ENCODE results near the gene APOB. TPM values are rescaled to one million over a fixed set of nuclear protein-coding genes. Genes with fewer than 3 reads are reported as not detected.

The APOB gene
- total RNA-seq, 4 donors from 2014 or later = 1.5 to 38.6 (median 14.7) TPM

DNA sequence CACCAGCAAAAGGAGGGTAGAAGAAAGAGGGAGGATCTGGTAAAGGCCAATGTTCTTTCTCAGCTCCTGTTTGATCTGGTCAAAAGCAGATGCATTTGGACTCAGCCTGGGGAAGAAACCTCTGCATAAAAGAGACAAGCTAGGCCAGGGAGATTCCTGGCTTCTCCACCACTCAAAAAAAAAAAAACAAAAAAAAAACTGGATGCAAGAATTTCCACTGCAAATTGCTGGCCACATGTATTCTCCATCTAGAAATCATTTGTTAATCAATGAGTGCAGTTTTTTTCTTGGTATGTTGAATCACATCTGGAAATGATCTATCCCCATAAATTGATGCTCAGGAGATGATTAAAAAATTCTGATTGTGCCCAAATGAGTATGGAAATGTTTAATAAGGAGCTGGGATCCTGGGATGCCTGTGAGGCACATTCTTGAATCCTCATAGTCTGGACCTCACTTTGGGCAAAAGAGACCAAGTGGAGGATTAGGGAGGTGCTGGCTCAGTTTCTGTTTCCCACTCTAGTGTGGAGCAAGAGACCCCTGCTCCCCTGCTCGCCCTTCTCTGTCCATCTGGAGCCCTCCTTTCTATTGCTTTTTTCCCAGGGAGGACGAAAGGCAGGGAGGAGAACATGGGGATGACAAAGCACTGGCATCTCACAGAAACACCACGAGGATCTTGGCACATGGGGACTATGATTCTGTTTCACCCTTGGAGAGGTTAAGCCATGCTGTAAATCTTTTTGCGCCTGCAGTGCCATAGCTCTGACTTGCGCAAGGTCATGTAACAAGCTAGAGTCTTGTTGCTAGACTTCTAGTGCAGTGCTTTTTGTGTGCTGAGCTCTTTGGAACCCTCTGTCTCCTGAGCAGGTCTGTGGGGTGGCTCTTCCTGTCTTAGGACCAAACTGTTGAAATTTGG lies 57.6 kb downstream of the APOB start:
- TF ChIP-seq CTCF (IDR thresholded peaks at IDR 0.05; ENCODE audit: low read depth) = no peak

DNA sequence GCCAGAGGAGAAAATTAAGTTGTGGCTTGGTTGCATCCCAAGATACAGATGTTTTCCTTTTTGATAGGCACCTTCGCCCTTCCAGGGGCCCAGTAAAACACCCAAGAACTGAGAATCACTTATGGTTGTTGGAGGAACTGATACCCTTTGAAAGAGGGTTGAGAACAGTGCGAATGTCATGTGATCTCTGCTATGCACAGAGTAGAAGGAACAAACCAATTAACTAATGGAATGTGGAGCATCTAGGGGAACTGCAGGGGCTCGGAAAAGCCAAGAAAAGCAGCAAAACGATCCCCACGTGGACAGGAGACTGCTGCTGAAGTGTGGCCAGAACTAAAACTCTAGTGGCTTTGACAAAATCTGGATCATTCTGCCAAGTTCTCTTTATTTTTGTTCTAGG lies 58.8 kb downstream of the APOB start:
- TF ChIP-seq CTCF (IDR thresholded peaks at IDR 0.05; ENCODE audit: low read depth) = no peak

DNA sequence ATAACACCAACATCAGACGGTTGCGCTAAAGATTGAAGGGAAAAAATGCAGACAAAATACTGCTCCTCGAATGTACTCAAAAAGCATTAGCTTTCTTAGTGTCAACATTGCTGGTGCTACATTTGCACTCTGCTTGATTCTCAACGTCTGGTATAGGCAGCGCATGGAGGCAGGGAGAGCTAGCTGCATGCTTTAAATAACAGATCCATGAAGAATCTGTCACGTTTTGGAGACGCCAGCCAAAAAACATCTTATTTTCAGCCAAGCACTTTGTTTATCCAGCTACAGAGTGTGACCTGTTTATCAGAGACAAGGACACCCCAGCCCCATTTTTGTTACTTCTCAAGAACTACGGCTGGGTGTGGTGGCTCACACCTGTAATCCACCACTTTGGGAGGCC lies 59.5 kb downstream of the APOB start:
- no peak for TF ChIP-seq CTCF (IDR thresholded peaks at IDR 0.05; ENCODE audit: low read depth)

- TF ChIP-seq CTCF (IDR thresholded peaks at IDR 0.05; ENCODE audit: low read depth) = no peak
Measured at GRCh38 chr2:20983844-20984243, 60.0 kb downstream of the APOB start.

- no peak for TF ChIP-seq CTCF (IDR thresholded peaks at IDR 0.05; ENCODE audit: low read depth)
Measured at GRCh38 chr2:20982861-20983260, 61.0 kb downstream of the APOB start.

DNA sequence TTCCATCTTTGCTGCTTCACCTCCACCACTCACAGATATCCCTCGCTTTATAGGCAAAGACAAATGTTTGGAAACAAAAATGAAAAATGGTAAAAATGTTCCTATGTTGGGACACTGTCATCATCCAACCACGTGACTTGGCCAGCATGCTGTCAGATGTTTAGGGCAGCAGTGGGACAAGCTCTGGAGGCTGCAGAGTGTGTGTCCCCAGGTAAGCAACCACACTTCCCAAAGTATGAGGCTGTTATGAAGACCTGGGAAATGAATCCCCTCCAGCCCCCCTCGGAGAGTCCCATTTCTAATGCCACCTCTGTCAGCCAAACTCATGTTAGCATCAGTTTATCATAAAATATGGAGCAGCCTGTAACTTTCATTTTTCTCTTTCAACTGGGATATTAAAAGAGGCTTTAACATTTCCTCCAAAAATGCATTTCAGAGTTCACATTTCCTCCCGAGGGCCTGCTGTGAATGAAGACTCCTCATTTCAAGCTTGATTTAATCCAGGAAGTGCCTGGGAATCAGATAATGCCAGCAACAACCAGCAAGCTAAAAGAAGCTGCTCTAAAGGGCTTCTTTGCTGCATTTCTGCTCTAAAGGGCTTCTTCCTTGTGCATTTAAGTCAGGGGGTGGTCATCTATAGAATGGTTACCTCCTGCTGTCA lies 66.2 kb downstream of the APOB start:
- no peak for TF ChIP-seq CTCF (IDR thresholded peaks at IDR 0.05; ENCODE audit: low read depth)

DNA sequence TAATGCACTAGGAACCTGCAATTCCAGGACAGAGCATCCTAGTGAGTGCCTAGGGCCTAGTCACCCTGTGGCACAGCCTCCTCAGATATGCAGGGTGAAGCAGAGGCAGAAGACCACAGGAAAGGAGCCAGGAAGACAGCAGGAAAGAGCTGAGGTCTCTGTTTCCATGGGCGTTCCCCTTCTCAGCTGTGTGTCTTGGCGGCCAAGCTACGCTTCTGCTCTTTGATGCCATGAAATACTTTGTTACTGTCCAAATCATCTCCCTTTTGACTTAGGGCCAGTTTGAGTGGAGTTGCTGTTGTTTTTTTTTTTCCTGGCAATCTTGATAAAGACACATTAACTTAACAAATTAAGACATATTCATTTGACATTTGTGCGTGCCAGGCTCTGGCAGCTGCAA lies 67.3 kb downstream of the APOB start:
- no peak for TF ChIP-seq CTCF (IDR thresholded peaks at IDR 0.05; ENCODE audit: low read depth)

Data from subcutaneous adipose tissue (tissue), 4 donors.